Neural progenitor cell (in vitro differentiated cells): ENCODE measurements around the gene ITGA1.

Source experiments
- EZH2 ChIP-seq: fragments of 200-600 bp; sonication (generic); IDR thresholded peaks from 2 replicates; pipeline ENCODE4 v1.6.1; 2017; ENCODE audit warnings: antibody characterized with exemption, mild to moderate bottlenecking, moderate library complexity
- EZH2phosphoT487 ChIP-seq: fragments of 200-600 bp; sonication (generic); IDR thresholded peaks from 2 replicates; pipeline ENCODE4 v1.6.1; 2017; ENCODE audit warnings: antibody characterized with exemption
- TF ChIP-seq, protein P1 (sequence below): fragments of 200-600 bp; sonication (generic); IDR thresholded peaks from 2 replicates; pipeline ENCODE4 v1.5.1; 2017; ENCODE audit warnings: antibody characterized with exemption, mild to moderate bottlenecking

DNA sequence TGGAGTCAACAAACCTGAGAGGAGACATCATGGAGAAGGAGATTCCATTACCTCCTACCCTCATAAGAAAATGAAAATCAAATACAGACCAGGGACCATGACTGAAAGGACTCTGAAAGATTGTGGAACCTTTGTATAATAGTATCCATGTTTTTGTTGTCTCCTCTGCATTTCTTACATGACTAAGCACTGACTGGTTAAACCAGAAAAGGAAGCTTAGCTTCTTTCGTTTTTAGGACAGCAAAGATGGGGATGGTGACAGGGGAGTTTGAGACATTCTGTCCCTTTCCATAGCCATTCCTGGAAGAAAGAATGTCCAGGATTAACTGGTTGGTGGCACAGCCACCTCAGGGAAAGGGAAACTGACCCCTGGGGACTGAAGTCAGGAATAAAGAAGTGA lies 22.2 kb downstream of the ITGA1 start:
- TF ChIP-seq EZH2 = no peak
- TF ChIP-seq, protein P1, sequence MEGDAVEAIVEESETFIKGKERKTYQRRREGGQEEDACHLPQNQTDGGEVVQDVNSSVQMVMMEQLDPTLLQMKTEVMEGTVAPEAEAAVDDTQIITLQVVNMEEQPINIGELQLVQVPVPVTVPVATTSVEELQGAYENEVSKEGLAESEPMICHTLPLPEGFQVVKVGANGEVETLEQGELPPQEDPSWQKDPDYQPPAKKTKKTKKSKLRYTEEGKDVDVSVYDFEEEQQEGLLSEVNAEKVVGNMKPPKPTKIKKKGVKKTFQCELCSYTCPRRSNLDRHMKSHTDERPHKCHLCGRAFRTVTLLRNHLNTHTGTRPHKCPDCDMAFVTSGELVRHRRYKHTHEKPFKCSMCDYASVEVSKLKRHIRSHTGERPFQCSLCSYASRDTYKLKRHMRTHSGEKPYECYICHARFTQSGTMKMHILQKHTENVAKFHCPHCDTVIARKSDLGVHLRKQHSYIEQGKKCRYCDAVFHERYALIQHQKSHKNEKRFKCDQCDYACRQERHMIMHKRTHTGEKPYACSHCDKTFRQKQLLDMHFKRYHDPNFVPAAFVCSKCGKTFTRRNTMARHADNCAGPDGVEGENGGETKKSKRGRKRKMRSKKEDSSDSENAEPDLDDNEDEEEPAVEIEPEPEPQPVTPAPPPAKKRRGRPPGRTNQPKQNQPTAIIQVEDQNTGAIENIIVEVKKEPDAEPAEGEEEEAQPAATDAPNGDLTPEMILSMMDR = no peak
- TF ChIP-seq EZH2phosphoT487 = no peak
